GM12878 (cell line): Measurements from ENCODE around the gene DUSP10. TPM values are rescaled to one million over a fixed set of nuclear protein-coding genes. Genes with fewer than 3 reads are reported as not detected.

Source experiments
- ATAC-seq: fragments of 200-7000 bp; cut with Tn5 transposase; 3 replicates; pipeline ENCODE4 v1.9.1; 2020; ENCODE audit warnings: mild to moderate bottlenecking, moderate library complexity
- BruUV-seq: library from RNA; stranded (reverse); fragments of 400-500 nt; replicated peaks from 2 replicates; lab custom pipeline; 2021; lab: Mats Ljungman, UMichigan
- CTCF ChIA-PET: fragments of 300-600 bp; sonication (Branson Sonifier 250); formaldehyde crosslinking; extraction: SDS; loops from one replicate; lab custom pipeline; 2021; ENCODE audit warnings: inconsistent platforms; lab: Yijun Ruan, JAX
- POLR2A ChIA-PET: fragments of 350-600 bp; formaldehyde crosslinking; extraction: SDS; loops from one replicate; lab custom pipeline; 2021; ENCODE audit warnings: inconsistent platforms; lab: Charles Lee
- RAD21 ChIA-PET: fragments of 300-600 bp; sonication (Branson Sonifier 250); formaldehyde crosslinking; loops from one replicate; lab custom pipeline; 2023; ENCODE audit warnings: antibody characterized with exemption; ENCODE audit not compliant: unreplicated experiment; lab: Charles Lee
- SMC1A ChIA-PET: fragments of 300-600 bp; sonication (Branson Sonifier 250); formaldehyde crosslinking; loops from one replicate; lab custom pipeline; 2023; ENCODE audit not compliant: unreplicated experiment, uncharacterized antibody; lab: Charles Lee
- DNase-seq: peaks from one replicate; pipeline ENCODE4 v3.0.0-alpha.2; 2011; ENCODE audit warnings: low read depth, low spot score
- FAIRE-seq: peaks from 3 replicates; lab custom pipeline; 2011; peaks lifted over from hg19 to GRCh38; lab: Jason Lieb, UNC
- H2AFZ ChIP-seq: 2 replicates; pipeline ENCODE4 v1.6.0; 2011; ENCODE audit warnings: low read depth, low read length, control low read depth; ENCODE audit not compliant: control insufficient read depth
- H3K27ac ChIP-seq: 2 replicates; pipeline ENCODE4 v1.5.1; 2011; ENCODE audit warnings: control low read depth; ENCODE audit not compliant: control insufficient read depth, insufficient read depth
- H3K27me3 ChIP-seq, 2 experiments: replicated peaks in 1 of 2; 2 replicates each; pipeline versions ENCODE4 v1.6.0 to v1.6.1; 2011; ENCODE audit warnings: low read length in 1 of 2; ENCODE audit not compliant: control insufficient read depth in 2 of 2, insufficient read depth in 2 of 2
- H3K36me3 ChIP-seq, 2 experiments: 2 replicates each; pipeline ENCODE4 v1.5.1; 2011; ENCODE audit warnings: low read length in 1 of 2; ENCODE audit not compliant: control insufficient read depth in 2 of 2, insufficient read depth in 2 of 2
- H3K4me1 ChIP-seq: 2 replicates; pipeline ENCODE4 v1.6.1; 2011; ENCODE audit warnings: mild to moderate bottlenecking, low read length, moderate library complexity, mixed read lengths; ENCODE audit not compliant: control insufficient read depth, insufficient read depth
- H3K4me2 ChIP-seq: 2 replicates; pipeline ENCODE4 v1.6.0; 2011; ENCODE audit warnings: control low read depth; ENCODE audit not compliant: control insufficient read depth, insufficient read depth
- H3K4me3 ChIP-seq: fragments of 200-600 bp; sonication (generic); 2 replicates; pipeline ENCODE4 v1.5.1; 2016
- H3K79me2 ChIP-seq: 2 replicates; pipeline ENCODE4 v1.6.0; 2011; ENCODE audit warnings: low read length; ENCODE audit not compliant: control insufficient read depth, insufficient read depth
- H3K9ac ChIP-seq: 2 replicates; pipeline ENCODE4 v1.8.0; 2011; ENCODE audit warnings: low read length, control low read depth, mixed read lengths; ENCODE audit not compliant: control insufficient read depth, insufficient read depth
- H3K9me3 ChIP-seq: replicated peaks from 3 replicates; pipeline ENCODE4 v1.5.1; 2011; ENCODE audit warnings: mild to moderate bottlenecking, low read length; ENCODE audit not compliant: control insufficient read depth, insufficient read depth
- H4K20me1 ChIP-seq: 2 replicates; pipeline ENCODE4 v1.6.0; 2011; ENCODE audit not compliant: control insufficient read depth, insufficient read depth
- ATF7 ChIP-seq: fragments of 450-650 bp; IDR thresholded peaks from 2 replicates; pipeline ENCODE4 v1.6.1; 2016; ENCODE audit warnings: low read depth, mild to moderate bottlenecking
- BCL11A ChIP-seq: IDR thresholded peaks from 2 replicates; pipeline ENCODE4 v1.6.1; 2011; ENCODE audit warnings: low read depth, low read length
- BHLHE40 ChIP-seq, 2 experiments: fragments of 450-650 bp in 1 of 2; IDR thresholded peaks; 2 replicates each; pipeline ENCODE4 v1.6.1; 2011 to 2017; ENCODE audit warnings: low read depth in 2 of 2, borderline replicate concordance in 1 of 2, improper control_type of control experiment in 1 of 2, low read length in 1 of 2, mild to moderate bottlenecking in 1 of 2
- CREM ChIP-seq: IDR thresholded peaks from 2 replicates; pipeline ENCODE4 v1.6.1; 2014; ENCODE audit warnings: antibody characterized with exemption, low read depth
- DPF2 ChIP-seq: fragments of 450-650 bp; IDR thresholded peaks from 2 replicates; pipeline ENCODE4 v1.6.1; 2017; ENCODE audit warnings: mild to moderate bottlenecking
- EED ChIP-seq: sonication (generic); IDR thresholded peaks from 2 replicates; pipeline ENCODE4 v1.6.1; 2016; ENCODE audit warnings: antibody characterized with exemption, low read depth
- GATAD2B ChIP-seq: fragments of 450-650 bp; conservative IDR thresholded peaks from 2 replicates; pipeline ENCODE4 v1.6.1; 2017; ENCODE audit warnings: low read depth, mild to moderate bottlenecking, moderate library complexity
- IKZF1 ChIP-seq: fragments of 450-650 bp; conservative IDR thresholded peaks from 2 replicates; pipeline ENCODE4 v1.6.1; 2017; ENCODE audit warnings: antibody characterized with exemption, mild to moderate bottlenecking
- IKZF2 ChIP-seq, 2 experiments: fragments of 450-650 bp; IDR thresholded peaks; 2 replicates each; pipeline ENCODE4 v1.6.1; 2017; ENCODE audit warnings: mild to moderate bottlenecking in 2 of 2, moderate library complexity in 2 of 2
- MEF2B ChIP-seq: fragments of 450-650 bp; IDR thresholded peaks from 2 replicates; pipeline ENCODE4 v1.6.1; 2018; ENCODE audit warnings: mild to moderate bottlenecking, moderate library complexity; ENCODE audit not compliant: partially characterized antibody, poor library complexity, severe bottlenecking
- NBN ChIP-seq: fragments of 450-650 bp; IDR thresholded peaks from 2 replicates; pipeline ENCODE4 v1.6.1; 2016
- NR2F1 ChIP-seq: fragments of 450-650 bp; conservative IDR thresholded peaks from 2 replicates; pipeline ENCODE4 v1.6.1; 2017; ENCODE audit warnings: mild to moderate bottlenecking
- PAX5 ChIP-seq: IDR thresholded peaks from 2 replicates; pipeline ENCODE4 v1.6.1; 2011; ENCODE audit warnings: low read depth, low read length, borderline replicate concordance
- RUNX3 ChIP-seq: IDR thresholded peaks from 2 replicates; pipeline ENCODE4 v1.6.1; 2012; ENCODE audit warnings: low read length, inconsistent platforms
- TAF1 ChIP-seq: IDR thresholded peaks from 2 replicates; pipeline ENCODE4 v1.6.1; 2011; ENCODE audit warnings: mild to moderate bottlenecking, low read depth, low read length, borderline replicate concordance
- ZNF24 ChIP-seq: fragments of 450-650 bp; IDR thresholded peaks from 2 replicates; pipeline ENCODE4 v1.6.1; 2017; ENCODE audit warnings: antibody characterized with exemption, mild to moderate bottlenecking
- ZNF274 ChIP-seq: IDR thresholded peaks from one replicate; pipeline ENCODE4 v1.8.0; 2011; ENCODE audit not compliant: insufficient read length, insufficient read depth
- ZNF384 ChIP-seq: IDR thresholded peaks from 2 replicates; pipeline ENCODE4 v1.6.1; 2012; ENCODE audit warnings: low read depth, mild to moderate bottlenecking, low read length, improper control_type of control experiment, borderline replicate concordance
- WGBS: methylation state at CpG from one replicate; pipeline ENCODE4 v1.1.6; 2016; ENCODE audit warnings: low lambda C conversion rate; ENCODE audit not compliant: insufficient replicate concordance, insufficient coverage; ENCODE audit errors: missing lambda C conversion rate; 5-methylcytosine and 5-hydroxymethylcytosine counted together
- in situ Hi-C: fragments of 300-500 bp; cut with MboI; formaldehyde crosslinking; loops from 9 replicates; pipeline ENCODE4 v1.14.3; 2018; ENCODE audit warnings: mixed read lengths
- intact Hi-C: fragments of 100-400 bp; cut with micrococcal nuclease; formaldehyde crosslinking; loops from one replicate; pipeline ENCODE4 v1.14.2; 2022; ENCODE audit not compliant: unreplicated experiment
- polyA plus RNA-seq, 11 experiments: library from polyadenylated mRNA; depleted of rRNA in 4 of 11; unstranded in 6 of 11; stranded (reverse) in 5 of 11; fragments of >200 nt; fragmentation: Nextera tagmentation in 4 of 11; fragmentation: Illumina TruSeq in 1 of 11; extraction: Ambion mirVana in 4 of 11; extraction: Trizol in 1 of 11; gene quantifications; 1 replicate in 1 of 11; 2 replicates in 10 of 11; pipeline versions ENCODE4 v1.2.1 to v1.2.3, GENCODE V29; 2011 to 2016; ENCODE audit warnings: inconsistent platforms in 2 of 11, missing spikeins in 2 of 11, low read depth in 1 of 11
- total RNA-seq, 4 experiments: library from RNA; depleted of rRNA in 3 of 4; stranded (reverse); fragments of >200 nt in 3 of 4; fragmentation: Illumina TruSeq in 1 of 4; extraction: Trizol in 1 of 4; gene quantifications; 2 replicates each; pipeline versions ENCODE4 v1.2.1 to v1.2.3, GENCODE V29; 2013 to 2021
- TF ChIP-seq, protein P1 (sequence below): fragments of 450-650 bp; IDR thresholded peaks from 2 replicates; pipeline ENCODE4 v1.6.1; 2017; ENCODE audit warnings: mild to moderate bottlenecking, moderate library complexity

The DUSP10 gene
- total and polyA plus RNA-seq, 10 of the 15 experiments (the other 5 are each of a cell fraction or from before 2014, with no cell fraction given) = 20.3 to 38.4 (median 27.8) TPM

DNA sequence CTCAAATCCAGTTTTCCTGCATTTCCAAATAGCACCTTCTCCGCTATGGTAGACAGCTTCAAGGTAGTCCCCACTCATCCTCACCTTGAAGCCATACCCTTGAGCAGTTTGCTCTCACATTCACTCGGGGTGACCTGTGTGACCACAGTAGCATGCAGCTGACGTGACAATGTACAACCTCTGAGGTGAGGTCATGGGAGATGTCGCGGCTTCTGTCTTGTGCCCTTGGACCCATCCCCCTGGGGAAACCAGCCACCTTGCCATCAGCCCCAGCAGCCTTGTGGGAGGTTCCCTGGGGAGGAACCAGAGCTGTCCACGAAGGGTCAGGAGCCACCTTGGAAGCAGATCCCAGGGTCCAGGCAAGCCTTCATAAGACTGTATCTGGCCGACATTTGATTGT lies 38.3 kb upstream of the DUSP10 start:
- H3K4me2 ChIP-seq = no peak overlapping the region
- in situ Hi-C loops (no loop called here), intact Hi-C loops (no loop called here)
- ChIA-PET SMC1A (interaction anchor here (0.7 to 18.9 kb wide), 16 partner anchors 9 to 315 kb away, joined by 3 to 510 read pairs (median 8); partner anchors contain the start of gene DUSP10), RAD21 (interaction anchor here (1.1 to 15.1 kb wide), 11 partner anchors 10 to 391 kb away, joined by 3 to 393 read pairs (median 15); partner anchors contain the start of gene DUSP10), POLR2A (interaction anchor here (0.9 to 13.0 kb wide), 6 partner anchors 8 to 36 kb away, joined by 3 to 203 read pairs (median 5); no protein-coding TSS in a partner anchor), CTCF (interaction anchor here (0.6 to 12.3 kb wide), 8 partner anchors 10 to 302 kb away, joined by 3 to 153 read pairs (median 12); partner anchors contain the start of gene DUSP10)
- H3K4me1 ChIP-seq = peaks cover 76% of the 10 kb centered on the region
- no peak overlapping the region for H3K4me3 ChIP-seq
- no peaks in the 10 kb centered on the region for H4K20me1 ChIP-seq
- H3K27me3 ChIP-seq = no peaks in the 10 kb centered on the region
- no peaks in the 10 kb centered on the region for H3K9me3 ChIP-seq
- TF ChIP-seq BCL11A (peak; percentile 19; the same call in 1 of the 2 replicates), MEF2B (peak; percentile 69), DPF2 (0 out of 2 replicates have a peak, but pooled peaks have one; percentile 18), IKZF2 (IDR thresholded peaks at IDR 0.05) (peak in 1 of 2 experiments; percentile 41; a peak in 1 of 4 replicates), RUNX3 (peak; percentile 59; the same call in 1 of the 2 replicates), ZNF274 (no peak), NR2F1 (peak; percentile 92), NBN (no peak), PAX5 (peak; percentile 52; the same call in 1 of the 2 replicates), CREM (peak; percentile 50; the same call in 1 of the 2 replicates), TAF1 (no peak), ATF7 (peak; percentile 46; the same call in 1 of the 2 replicates), EED (0 out of 2 replicates have a peak, but pooled peaks have one; percentile 43), ZNF24 (no peak), BHLHE40 (IDR thresholded peaks at IDR 0.05; ENCODE audit: borderline replicate concordance in 1 of 2, low read depth in 2 of 2, low read length in 1 of 2) (peak; percentile 10 to 71; a peak in 2 of 4 replicates), GATAD2B (0 out of 2 replicates have a peak, but pooled peaks have one; percentile 38), ZNF384 (no peak), IKZF1 (peak; percentile 65)
- TF ChIP-seq, protein P1, sequence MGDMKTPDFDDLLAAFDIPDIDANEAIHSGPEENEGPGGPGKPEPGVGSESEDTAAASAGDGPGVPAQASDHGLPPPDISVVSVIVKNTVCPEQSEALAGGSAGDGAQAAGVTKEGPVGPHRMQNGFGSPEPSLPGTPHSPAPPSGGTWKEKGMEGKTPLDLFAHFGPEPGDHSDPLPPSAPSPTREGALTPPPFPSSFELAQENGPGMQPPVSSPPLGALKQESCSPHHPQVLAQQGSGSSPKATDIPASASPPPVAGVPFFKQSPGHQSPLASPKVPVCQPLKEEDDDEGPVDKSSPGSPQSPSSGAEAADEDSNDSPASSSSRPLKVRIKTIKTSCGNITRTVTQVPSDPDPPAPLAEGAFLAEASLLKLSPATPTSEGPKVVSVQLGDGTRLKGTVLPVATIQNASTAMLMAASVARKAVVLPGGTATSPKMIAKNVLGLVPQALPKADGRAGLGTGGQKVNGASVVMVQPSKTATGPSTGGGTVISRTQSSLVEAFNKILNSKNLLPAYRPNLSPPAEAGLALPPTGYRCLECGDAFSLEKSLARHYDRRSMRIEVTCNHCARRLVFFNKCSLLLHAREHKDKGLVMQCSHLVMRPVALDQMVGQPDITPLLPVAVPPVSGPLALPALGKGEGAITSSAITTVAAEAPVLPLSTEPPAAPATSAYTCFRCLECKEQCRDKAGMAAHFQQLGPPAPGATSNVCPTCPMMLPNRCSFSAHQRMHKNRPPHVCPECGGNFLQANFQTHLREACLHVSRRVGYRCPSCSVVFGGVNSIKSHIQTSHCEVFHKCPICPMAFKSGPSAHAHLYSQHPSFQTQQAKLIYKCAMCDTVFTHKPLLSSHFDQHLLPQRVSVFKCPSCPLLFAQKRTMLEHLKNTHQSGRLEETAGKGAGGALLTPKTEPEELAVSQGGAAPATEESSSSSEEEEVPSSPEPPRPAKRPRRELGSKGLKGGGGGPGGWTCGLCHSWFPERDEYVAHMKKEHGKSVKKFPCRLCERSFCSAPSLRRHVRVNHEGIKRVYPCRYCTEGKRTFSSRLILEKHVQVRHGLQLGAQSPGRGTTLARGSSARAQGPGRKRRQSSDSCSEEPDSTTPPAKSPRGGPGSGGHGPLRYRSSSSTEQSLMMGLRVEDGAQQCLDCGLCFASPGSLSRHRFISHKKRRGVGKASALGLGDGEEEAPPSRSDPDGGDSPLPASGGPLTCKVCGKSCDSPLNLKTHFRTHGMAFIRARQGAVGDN = 0 out of 2 replicates have a peak, but pooled peaks have one; percentile 44
- DNase-seq = no peak
- FAIRE-seq = no peak
- H3K9ac ChIP-seq = no peak overlapping the region
- no TSS peak for BruUV-seq
- H3K27ac ChIP-seq = 0 out of 2 replicates have a peak overlapping the region, but pooled peaks have one; percentile 16
- no peaks in the 10 kb centered on the region for H3K36me3 ChIP-seq
- ATAC-seq = no peak
- peaks cover 2% of the 10 kb centered on the region; the same call in 1 of the 2 replicates for H3K79me2 ChIP-seq
- 93% methylated on average over 7 of the region's 7 CpGs for WGBS
- no peak overlapping the region for H2AFZ ChIP-seq
